H9 (cell line): ENCODE data around the gene PGM3. TPM values are rescaled to one million over a fixed set of nuclear protein-coding genes. Genes with fewer than 3 reads are reported as not detected.

ENCODE experiments used
- DNase-seq: peaks from one replicate; pipeline ENCODE4 v3.0.0-alpha.2; 2017
- H2AFZ ChIP-seq: one replicate; pipeline ENCODE4 v1.6.1; 2013; ENCODE audit warnings: mild to moderate bottlenecking, low read length, control low read depth, moderate library complexity
- H2AK5ac ChIP-seq: 2 replicates; pipeline ENCODE4 v1.6.1; 2013; ENCODE audit warnings: low read length, control low read depth, mixed read lengths; ENCODE audit not compliant: insufficient read length
- H2BK120ac ChIP-seq: one replicate; pipeline ENCODE4 v1.6.1; 2013; ENCODE audit warnings: low read depth, mild to moderate bottlenecking, low read length, control low read depth, inconsistent platforms; ENCODE audit not compliant: poor library complexity, severe bottlenecking
- H2BK12ac ChIP-seq: 2 replicates; pipeline ENCODE4 v1.6.1; 2013; ENCODE audit warnings: low read length, control low read depth, mixed read lengths, low read depth; ENCODE audit not compliant: insufficient read length
- H2BK15ac ChIP-seq: 2 replicates; pipeline ENCODE4 v1.6.1; 2013; ENCODE audit warnings: low read depth, low read length, control low read depth
- H2BK20ac ChIP-seq: one replicate; pipeline ENCODE4 v1.6.1; 2013; ENCODE audit warnings: low read depth, mild to moderate bottlenecking, low read length, control low read depth, inconsistent platforms; ENCODE audit not compliant: poor library complexity, severe bottlenecking
- H2BK5ac ChIP-seq: 2 replicates; pipeline ENCODE4 v1.6.1; 2013; ENCODE audit warnings: low read length, control low read depth, mixed read lengths; ENCODE audit not compliant: insufficient read length
- H3K14ac ChIP-seq: 2 replicates; pipeline ENCODE4 v1.6.1; 2013; ENCODE audit warnings: low read length, control low read depth; ENCODE audit not compliant: insufficient read depth
- H3K18ac ChIP-seq: 2 replicates; pipeline ENCODE4 v1.6.1; 2013; ENCODE audit warnings: low read depth, mild to moderate bottlenecking, mixed read lengths, low read length, control low read depth; ENCODE audit not compliant: insufficient read length
- H3K23ac ChIP-seq: 2 replicates; pipeline ENCODE4 v1.6.1; 2013; ENCODE audit warnings: low read length, control low read depth, mixed read lengths, low read depth; ENCODE audit not compliant: insufficient read length
- H3K23me2 ChIP-seq: 2 replicates; pipeline ENCODE4 v1.6.1; 2013; ENCODE audit warnings: low read depth, mild to moderate bottlenecking, mixed read lengths, low read length, control low read depth; ENCODE audit not compliant: insufficient read length, poor library complexity, severe bottlenecking
- H3K27ac ChIP-seq: 2 replicates; pipeline ENCODE4 v1.5.1; 2013; ENCODE audit warnings: low read length, control low read depth, mixed read lengths, low read depth; ENCODE audit not compliant: insufficient read length
- H3K27me3 ChIP-seq: 2 replicates; pipeline ENCODE4 v1.6.1; 2013; ENCODE audit warnings: low read length, control low read depth, inconsistent platforms; ENCODE audit not compliant: insufficient read depth
- H3K4ac ChIP-seq: 2 replicates; pipeline ENCODE4 v1.6.1; 2013; ENCODE audit warnings: low read depth, mild to moderate bottlenecking, control low read depth, inconsistent platforms, low read length, moderate library complexity
- H3K4me1 ChIP-seq: 2 replicates; pipeline ENCODE4 v1.6.1; 2013; ENCODE audit warnings: low read length, control low read depth, inconsistent platforms; ENCODE audit not compliant: insufficient read depth
- H3K4me2 ChIP-seq: 2 replicates; pipeline ENCODE4 v1.6.1; 2013; ENCODE audit warnings: low read length, control low read depth, mixed read lengths; ENCODE audit not compliant: insufficient read length, insufficient read depth
- H3K56ac ChIP-seq: 2 replicates; pipeline ENCODE4 v1.6.1; 2013; ENCODE audit warnings: low read depth, mild to moderate bottlenecking, mixed read lengths, low read length, control low read depth; ENCODE audit not compliant: insufficient read length
- H3K79me1 ChIP-seq: 2 replicates; pipeline ENCODE4 v1.6.1; 2013; ENCODE audit warnings: low read depth, mild to moderate bottlenecking, moderate library complexity, low read length, control low read depth, inconsistent platforms; ENCODE audit not compliant: insufficient read depth, poor library complexity, severe bottlenecking
- H3K79me2 ChIP-seq: 2 replicates; pipeline ENCODE4 v1.6.1; 2013; ENCODE audit warnings: low read length, control low read depth, inconsistent platforms; ENCODE audit not compliant: insufficient read depth
- H3K9ac ChIP-seq: 2 replicates; pipeline ENCODE4 v1.6.1; 2013; ENCODE audit warnings: low read length, control low read depth, mixed read lengths; ENCODE audit not compliant: insufficient read length; ENCODE audit errors: extremely low read depth
- H3K9me3 ChIP-seq: one replicate; pipeline ENCODE4 v1.6.1; 2013; ENCODE audit warnings: low read depth, low read length, inconsistent platforms; ENCODE audit not compliant: control insufficient read depth
- H3T11ph ChIP-seq: one replicate; pipeline ENCODE4 v1.6.1; 2013; ENCODE audit warnings: mild to moderate bottlenecking, low read length, control low read depth, inconsistent platforms
- H4K20me1 ChIP-seq: one replicate; pipeline ENCODE4 v1.6.1; 2013; ENCODE audit not compliant: control insufficient read depth, insufficient read length, insufficient read depth
- H4K5ac ChIP-seq: 2 replicates; pipeline ENCODE4 v1.6.1; 2013; ENCODE audit warnings: low read depth, mild to moderate bottlenecking, mixed read lengths, low read length, control low read depth; ENCODE audit not compliant: insufficient read length
- H4K8ac ChIP-seq: replicated peaks from 2 replicates; pipeline ENCODE4 v1.6.1; 2013; ENCODE audit warnings: low read length, control low read depth, mixed read lengths, low read depth; ENCODE audit not compliant: insufficient read length
- H4K91ac ChIP-seq: 2 replicates; pipeline ENCODE4 v1.6.1; 2013; ENCODE audit warnings: low read depth, mild to moderate bottlenecking, moderate library complexity, mixed read lengths, low read length, control low read depth; ENCODE audit not compliant: insufficient read length
- H3K27ac Mint-ChIP-seq, 3 experiments: 2 replicates in 2 of 3; 3 replicates in 1 of 3; pipeline ENCODE4 v1.8.0; 2020 to 2021; ENCODE audit warnings: mixed read lengths in 3 of 3, mild to moderate bottlenecking in 1 of 3, moderate library complexity in 1 of 3
- H3K27me3 Mint-ChIP-seq: 2 replicates; pipeline ENCODE4 v1.8.0; 2021; ENCODE audit warnings: low read depth, mild to moderate bottlenecking, moderate library complexity, mixed read lengths
- H3K36me3 Mint-ChIP-seq, 3 experiments: 2 replicates in 2 of 3; 3 replicates in 1 of 3; pipeline ENCODE4 v1.8.0; 2020 to 2021; ENCODE audit warnings: low read depth in 3 of 3, mixed read lengths in 3 of 3; ENCODE audit not compliant: insufficient read depth in 1 of 3
- H3K4me1 Mint-ChIP-seq, 2 experiments: 2 replicates each; pipeline ENCODE4 v1.8.0; 2020; ENCODE audit warnings: mixed read lengths in 2 of 2
- H3K4me3 Mint-ChIP-seq, 2 experiments: 2 replicates in 1 of 2; 3 replicates in 1 of 2; pipeline ENCODE4 v1.8.0; 2020 to 2021; ENCODE audit warnings: mild to moderate bottlenecking in 2 of 2, mixed read lengths in 2 of 2, moderate library complexity in 1 of 2
- H3K9me3 Mint-ChIP-seq, 2 experiments: 2 replicates in 1 of 2; 3 replicates in 1 of 2; pipeline ENCODE4 v1.8.0; 2020; ENCODE audit warnings: mild to moderate bottlenecking in 2 of 2, mixed read lengths in 2 of 2, moderate library complexity in 1 of 2
- CTCF ChIP-seq: fragments of 200-600 bp; sonication (generic); conservative IDR thresholded peaks from 3 replicates; pipeline ENCODE4 v1.8.0; 2021; ENCODE audit warnings: antibody characterized with exemption, mild to moderate bottlenecking
- WGBS: extraction: QIAGEN DNeasy Blood & Tissue Kit; methylation state at CpG from one replicate; pipeline ENCODE4 v1.1.7; 2013; ENCODE audit warnings: missing lambda C conversion rate, low lambda C conversion rate, mixed read lengths; ENCODE audit not compliant: insufficient read length; ENCODE audit errors: extremely low coverage; 5-methylcytosine and 5-hydroxymethylcytosine counted together
- total RNA-seq: library from RNA; stranded (reverse); gene quantifications from 2 replicates; pipeline ENCODE4 v1.2.1, GENCODE V29; 2021

PGM3 gene
- total RNA-seq, 1 experiment from 2014 or later, result 69.3 TPM

GRCh38 chr6:83176246-83176645, 16.8 kb downstream of the PGM3 start:
- H4K20me1 ChIP-seq, result no peaks in the 10 kb centered on the region
- no peak for DNase-seq
- TF ChIP-seq CTCF, result no peak
- H3T11ph ChIP-seq, result no peak overlapping the region
- no CpG with 5 or more reads among the region's 4 CpGs for WGBS
- Mint-ChIP-seq H3K27me3 (no peaks in the 10 kb centered on the region), H3K4me1 (peaks cover 2 to 3% of the 10 kb centered on the region in 2 experiments), H3K36me3 (peaks cover 14 to 73% (median 67%) of the 10 kb centered on the region in 3 experiments; a peak in 6 of 7 replicates), H3K9me3 (no peaks in the 10 kb centered on the region), H3K27ac (peak overlapping the region in 1 of 3 experiments; percentile 58; a peak in 2 of 7 replicates), H3K4me3 (no peak overlapping the region)
- H2BK20ac ChIP-seq, result no peak overlapping the region
- no peaks in the 10 kb centered on the region for H3K79me2 ChIP-seq
- H4K8ac ChIP-seq, result no peak overlapping the region
- H2AFZ ChIP-seq, result no peak overlapping the region
- H2AK5ac ChIP-seq, result no peak overlapping the region
- no peak overlapping the region for H3K56ac ChIP-seq
- no peaks in the 10 kb centered on the region for H3K23me2 ChIP-seq
- H3K18ac ChIP-seq, result no peak overlapping the region
- no peak overlapping the region for H4K91ac ChIP-seq
- H3K27ac ChIP-seq, result no peak overlapping the region
- H3K9me3 ChIP-seq, result no peaks in the 10 kb centered on the region
- no peak overlapping the region for H2BK15ac ChIP-seq
- no peak overlapping the region for H3K9ac ChIP-seq
- H2BK5ac ChIP-seq, result no peak overlapping the region
- no peak overlapping the region for H4K5ac ChIP-seq
- no peak overlapping the region for H2BK12ac ChIP-seq
- no peaks in the 10 kb centered on the region for H3K79me1 ChIP-seq
- H3K4me2 ChIP-seq, result no peak overlapping the region
- no peak overlapping the region for H2BK120ac ChIP-seq
- H3K27me3 ChIP-seq, result no peaks in the 10 kb centered on the region
- no peaks in the 10 kb centered on the region for H3K4me1 ChIP-seq
- no peak overlapping the region for H3K14ac ChIP-seq
- no peak overlapping the region for H3K23ac ChIP-seq
- H3K4ac ChIP-seq, result no peak overlapping the region
